Measurements from ENCODE around the gene PLB1.
"Not testable (repeated sequence)": the region's sequence is repeated elsewhere in the genome, so short reads cannot be mapped to it uniquely, and the experiment has no call there.

Gene PLB1

GRCh38 chr2:28538134-28538533 is 42.3 kb downstream of the PLB1 start:
- no peak for DNase-seq (ENCODE audit: low spot score)

GRCh38 chr2:28538652-28539051 is 42.8 kb downstream of the PLB1 start:
- DNase-seq (ENCODE audit: low spot score), result no peak

- DNase-seq (ENCODE audit: low spot score), result no peak
Measured at GRCh38 chr2:28539118-28539541, 43.3 kb downstream of the PLB1 start.

GRCh38 chr2:28543316-28544035 is 47.6 kb downstream of the PLB1 start:
- no peak for DNase-seq (ENCODE audit: low spot score)

GRCh38 chr2:28544036-28544346 is 48.1 kb downstream of the PLB1 start:
- no peak for DNase-seq (ENCODE audit: low spot score)

- no peak for DNase-seq (ENCODE audit: low spot score)
Measured at GRCh38 chr2:28544405-28544921, 48.6 kb downstream of the PLB1 start.

- DNase-seq (ENCODE audit: low spot score), result no peak
Measured at GRCh38 chr2:28544922-28545589, 49.2 kb downstream of the PLB1 start.

- no peak for DNase-seq (ENCODE audit: low spot score)
Measured at GRCh38 chr2:28545590-28546200, 49.8 kb downstream of the PLB1 start.

GRCh38 chr2:28546242-28546641 is 50.4 kb downstream of the PLB1 start:
- DNase-seq (ENCODE audit: low spot score), result no peak

- no peak for DNase-seq (ENCODE audit: low spot score)
Measured at GRCh38 chr2:28547223-28547860, 51.5 kb downstream of the PLB1 start.

- no peak for DNase-seq (ENCODE audit: low spot score)
Measured at GRCh38 chr2:28547906-28548600, 52.2 kb downstream of the PLB1 start.

- not testable (repeated sequence) for DNase-seq (ENCODE audit: low spot score)
Measured at GRCh38 chr2:28550345-28550744, 54.5 kb downstream of the PLB1 start.

GRCh38 chr2:28552045-28552823 is 56.4 kb downstream of the PLB1 start:
- DNase-seq (ENCODE audit: low spot score), result no peak

GRCh38 chr2:28556303-28556702 is 60.4 kb downstream of the PLB1 start:
- no peak for DNase-seq (ENCODE audit: low spot score)

GRCh38 chr2:28557389-28558131 is 61.7 kb downstream of the PLB1 start:
- DNase-seq (ENCODE audit: low spot score), result no peak

- no peak for DNase-seq (ENCODE audit: low spot score)
Measured at GRCh38 chr2:28558158-28558820, 62.4 kb downstream of the PLB1 start.

GRCh38 chr2:28558918-28559317 is 63.1 kb downstream of the PLB1 start:
- no peak for DNase-seq (ENCODE audit: low spot score)

GRCh38 chr2:28563869-28564268 is 68.0 kb downstream of the PLB1 start:
- no peak for DNase-seq (ENCODE audit: low spot score)

GRCh38 chr2:28564346-28564745 is 68.5 kb downstream of the PLB1 start:
- no peak for DNase-seq (ENCODE audit: low spot score)

- DNase-seq (ENCODE audit: low spot score), result no peak
Measured at GRCh38 chr2:28565033-28565432, 69.2 kb downstream of the PLB1 start.

All from hepatic stellate cell (primary cell).